GM23338 (cell line): Measurements from ENCODE around the gene GJB4. TPM values are rescaled to one million over a fixed set of nuclear protein-coding genes. Genes with fewer than 3 reads are reported as not detected.
"Not testable (repeated sequence)": the region's sequence is repeated elsewhere in the genome, so short reads cannot be mapped to it uniquely, and the experiment has no call there.

Source experiments
- ATAC-seq: fragments of 200-7000 bp; cut with Tn5 transposase; 3 replicates; pipeline ENCODE4 v1.9.1; 2020
- DNase-seq: peaks from one replicate; pipeline ENCODE4 v3.0.0-alpha.2; 2015; ENCODE audit warnings: low spot score
- H2AFZ ChIP-seq: fragments of 200-600 bp; sonication (generic); 2 replicates; pipeline ENCODE4 v1.8.0; 2016; ENCODE audit warnings: antibody characterized with exemption, mild to moderate bottlenecking, moderate library complexity
- H3F3A ChIP-seq: fragments of 200-600 bp; sonication (generic); replicated peaks from 2 replicates; pipeline ENCODE4 v1.8.0; 2017; ENCODE audit warnings: antibody characterized with exemption, mixed run types, low read depth
- H3K27ac ChIP-seq: fragments of 200-600 bp; sonication (generic); 2 replicates; pipeline ENCODE4 v1.6.1; 2016; ENCODE audit warnings: low read depth
- H3K27me3 ChIP-seq: fragments of 200-600 bp; sonication (generic); 2 replicates; pipeline ENCODE4 v1.8.0; 2016; ENCODE audit warnings: mild to moderate bottlenecking, mixed run types, moderate library complexity; ENCODE audit not compliant: insufficient read depth
- H3K36me3 ChIP-seq: fragments of 200-600 bp; sonication (generic); 2 replicates; pipeline ENCODE4 v1.8.0; 2016; ENCODE audit warnings: mild to moderate bottlenecking; ENCODE audit not compliant: insufficient read depth
- H3K4me1 ChIP-seq: fragments of 200-600 bp; sonication (generic); 2 replicates; pipeline ENCODE4 v1.8.0; 2016; ENCODE audit warnings: mild to moderate bottlenecking, moderate library complexity; ENCODE audit not compliant: insufficient read depth
- H3K4me2 ChIP-seq: fragments of 200-600 bp; sonication (generic); 2 replicates; pipeline ENCODE4 v1.7.1; 2017; ENCODE audit warnings: mixed run types
- H3K4me3 ChIP-seq: fragments of 200-600 bp; sonication (generic); 2 replicates; pipeline ENCODE4 v1.6.1; 2016; ENCODE audit warnings: mixed run types
- H3K79me2 ChIP-seq: fragments of 200-600 bp; sonication (generic); replicated peaks from 2 replicates; pipeline ENCODE4 v1.8.0; 2017; ENCODE audit warnings: mild to moderate bottlenecking; ENCODE audit not compliant: insufficient read depth
- H3K9me2 ChIP-seq: fragments of 200-600 bp; sonication (generic); 2 replicates; pipeline ENCODE4 v1.8.0; 2017; ENCODE audit not compliant: insufficient read depth
- H4K20me1 ChIP-seq: fragments of 200-600 bp; sonication (generic); replicated peaks from 2 replicates; pipeline ENCODE4 v1.8.0; 2017; ENCODE audit warnings: mild to moderate bottlenecking; ENCODE audit not compliant: insufficient read depth
- H3K27ac Mint-ChIP-seq: 2 replicates; pipeline ENCODE4 v1.8.0; 2020; ENCODE audit warnings: inconsistent platforms, mild to moderate bottlenecking, moderate library complexity, mixed read lengths
- H3K27me3 Mint-ChIP-seq: 3 replicates; pipeline ENCODE4 v1.8.0; 2022; ENCODE audit warnings: low read depth, mild to moderate bottlenecking, moderate library complexity, mixed read lengths, inconsistent platforms; ENCODE audit not compliant: insufficient read depth, poor library complexity
- H3K36me3 Mint-ChIP-seq: 3 replicates; pipeline ENCODE4 v1.8.0; 2021; ENCODE audit warnings: low read depth, mild to moderate bottlenecking, inconsistent platforms, moderate library complexity, mixed read lengths
- H3K4me1 Mint-ChIP-seq: 3 replicates; pipeline ENCODE4 v1.8.0; 2020; ENCODE audit warnings: mild to moderate bottlenecking, inconsistent platforms, mixed read lengths
- H3K4me3 Mint-ChIP-seq: 3 replicates; pipeline ENCODE4 v1.8.0; 2021; ENCODE audit warnings: moderate library complexity, mild to moderate bottlenecking, inconsistent platforms, mixed read lengths
- H3K9me3 Mint-ChIP-seq: 3 replicates; pipeline ENCODE4 v1.8.0; 2020; ENCODE audit warnings: moderate library complexity, mild to moderate bottlenecking, inconsistent platforms, mixed read lengths
- CREB1 ChIP-seq: fragments of 250-450 bp; sonication (Bioruptor Pico); IDR thresholded peaks from 2 replicates; pipeline ENCODE4 v1.5.0; 2020; ENCODE audit warnings: low read depth, mild to moderate bottlenecking, moderate library complexity
- CTCF ChIP-seq, 2 experiments: fragments of 200-600 bp in 1 of 2; sonication (generic) in 1 of 2; conservative IDR thresholded peaks; 2 replicates each; pipeline versions ENCODE4 v1.5.1 to v1.6.1; 2016 to 2017; ENCODE audit warnings: antibody characterized with exemption in 2 of 2, low read depth in 2 of 2, mild to moderate bottlenecking in 2 of 2, moderate library complexity in 1 of 2
- EZH2 ChIP-seq: fragments of 200-600 bp; sonication (generic); IDR thresholded peaks from one replicate; pipeline ENCODE4 v1.8.0; 2017; ENCODE audit warnings: antibody characterized with exemption, mild to moderate bottlenecking, low read depth; ENCODE audit not compliant: unreplicated experiment
- EZH2phosphoT487 ChIP-seq: fragments of 200-600 bp; sonication (generic); IDR thresholded peaks from one replicate; pipeline ENCODE4 v1.8.1; 2018; ENCODE audit warnings: antibody characterized with exemption; ENCODE audit not compliant: unreplicated experiment
- JUNB ChIP-seq: IDR thresholded peaks from one replicate; pipeline ENCODE4 v1.6.1; 2016; ENCODE audit warnings: antibody characterized with exemption; ENCODE audit not compliant: unreplicated experiment
- POLR2AphosphoS5 ChIP-seq: IDR thresholded peaks from 2 replicates; pipeline ENCODE4 v1.6.1; 2016; ENCODE audit warnings: antibody characterized with exemption, low read depth
- REST ChIP-seq: IDR thresholded peaks from one replicate; pipeline ENCODE4 v1.6.1; 2018; ENCODE audit warnings: antibody characterized with exemption; ENCODE audit not compliant: unreplicated experiment
- STAT1 ChIP-seq: IDR thresholded peaks from one replicate; pipeline ENCODE4 v1.6.1; 2016; ENCODE audit warnings: antibody characterized with exemption; ENCODE audit not compliant: unreplicated experiment
- ZNF114 ChIP-seq: fragments of 250-450 bp; sonication (Bioruptor Pico); IDR thresholded peaks from 2 replicates; pipeline ENCODE4 v1.5.0; 2020; ENCODE audit warnings: mild to moderate bottlenecking, moderate library complexity
- ZNF331 ChIP-seq: fragments of 250-450 bp; sonication (Bioruptor Pico); IDR thresholded peaks from 2 replicates; pipeline ENCODE4 v1.5.0; 2020; ENCODE audit warnings: low read depth, mild to moderate bottlenecking, moderate library complexity
- polyA plus RNA-seq: library from polyadenylated mRNA; unstranded; fragments of >200 nt; fragmentation: Nextera tagmentation; extraction: Ambion mirVana; gene quantifications from 2 replicates; pipeline ENCODE4 v1.2.1, GENCODE V29; 2016
- total RNA-seq: library from RNA; depleted of rRNA; stranded (reverse); fragments of >200 nt; shearing (Covaris generic); gene quantifications from 2 replicates; pipeline ENCODE4 v1.2.3, GENCODE V29; 2014

GJB4 gene
- total and polyA plus RNA-seq, 2 experiments from 2014 or later: 0.07 TPM; not detected in 1

- Histone ChIP-seq H3K36me3 (no peaks in the 10 kb centered on the region), H3K4me1 (no peaks in the 10 kb centered on the region), H4K20me1 (no peaks in the 10 kb centered on the region), H3K79me2 (no peaks in the 10 kb centered on the region), H2AFZ (no peak overlapping the region), H3K27me3 (no peaks in the 10 kb centered on the region), H3F3A (no peaks in the 10 kb centered on the region), H3K9me2 (0 out of 2 replicates have a peak, but pooled peaks cover 12% of the 10 kb centered on the region), H3K27ac (no peak overlapping the region), H3K4me3 (no peak overlapping the region), H3K4me2 (no peak overlapping the region)
- Mint-ChIP-seq H3K36me3 (no peaks in the 10 kb centered on the region), H3K4me3 (no peak overlapping the region), H3K27ac (no peak overlapping the region), H3K4me1 (no peaks in the 10 kb centered on the region), H3K27me3 (peaks cover 10% of the 10 kb centered on the region), H3K9me3 (no peaks in the 10 kb centered on the region)
- ATAC-seq (no peak), DNase-seq (no peak)
- no peak for TF ChIP-seq ZNF114 (CRISPR knock-in tag)
- no peak for TF ChIP-seq CREB1 (CRISPR knock-in tag)
- TF ChIP-seq REST: no peak
- no peak for TF ChIP-seq POLR2AphosphoS5
- TF ChIP-seq STAT1: no peak
These were observed 29.1 kb upstream of the GJB4 start for GRCh38 chr1:34730485-34730884.

GRCh38 chr1:34732831-34733230 is 26.7 kb upstream of the GJB4 start:
- not testable (repeated sequence) for H3K9me3 Mint-ChIP-seq, H2AFZ ChIP-seq, H3K9me2 ChIP-seq, H3F3A ChIP-seq, H3K27me3 ChIP-seq, DNase-seq, H3K4me1 Mint-ChIP-seq, H3K36me3 Mint-ChIP-seq, H3K27ac Mint-ChIP-seq, H3K4me3 ChIP-seq, ATAC-seq, H3K36me3 ChIP-seq, H3K27me3 Mint-ChIP-seq, H3K4me2 ChIP-seq, H3K4me1 ChIP-seq, H3K79me2 ChIP-seq, H4K20me1 ChIP-seq, H3K27ac ChIP-seq, H3K4me3 Mint-ChIP-seq

- H4K20me1 ChIP-seq: no peaks in the 10 kb centered on the region
- no peaks in the 10 kb centered on the region for H3K9me2 ChIP-seq
- H3K27me3 ChIP-seq: no peaks in the 10 kb centered on the region
- H3F3A ChIP-seq: no peaks in the 10 kb centered on the region
- peaks cover 6% of the 10 kb centered on the region for H3K27me3 Mint-ChIP-seq
- H2AFZ ChIP-seq: no peak overlapping the region
- H3K36me3 ChIP-seq: no peaks in the 10 kb centered on the region
- no peaks in the 10 kb centered on the region for H3K79me2 ChIP-seq
- peaks cover 16% of the 10 kb centered on the region for H3K4me1 Mint-ChIP-seq
- H3K4me1 ChIP-seq: no peaks in the 10 kb centered on the region; the same call in 1 of the 2 replicates
- no peak overlapping the region for H3K4me2 ChIP-seq
- no peaks in the 10 kb centered on the region for H3K9me3 Mint-ChIP-seq
- no peak overlapping the region for H3K27ac Mint-ChIP-seq
- DNase-seq: no peak
- no peak for ATAC-seq
- no peak overlapping the region for H3K27ac ChIP-seq
- H3K4me3 ChIP-seq: no peak overlapping the region
- H3K36me3 Mint-ChIP-seq: no peaks in the 10 kb centered on the region
- H3K4me3 Mint-ChIP-seq: no peak overlapping the region
- TF ChIP-seq CREB1 (CRISPR knock-in tag): no peak
- no peak for TF ChIP-seq CTCF (conservative IDR thresholded peaks at IDR 0.05; ENCODE audit: low read depth in 2 of 2)
- no peak for TF ChIP-seq EZH2
- no peak for TF ChIP-seq ZNF331
- TF ChIP-seq STAT1: no peak
- no peak for TF ChIP-seq POLR2AphosphoS5
- TF ChIP-seq JUNB: no peak
- TF ChIP-seq EZH2phosphoT487: no peak
These were observed 22.8 kb upstream of the GJB4 start for GRCh38 chr1:34736692-34737091.
